Small intestine (tissue), 7 donors: ENCODE measurements around the gene SPPL2B. TPM values are rescaled to one million over a fixed set of nuclear protein-coding genes. Genes with fewer than 3 reads are reported as not detected.

ENCODE experiments used
- DNase-seq, 2 donors: peaks; one replicate each; pipeline versions ENCODE4 v3.0.0 to v3.0.0-alpha.2; 2013
- FAIRE-seq: peaks from 2 replicates; lab custom pipeline; 2012; peaks lifted over from hg19 to GRCh38; lab: Jason Lieb, UNC
- H3K27ac ChIP-seq, 3 donors: one replicate each; pipeline ENCODE4 v1.5.1; 2013; ENCODE audit warnings: low read length in 2 of 3, mild to moderate bottlenecking in 2 of 3, control low read depth in 1 of 3, inconsistent platforms in 1 of 3, low read depth in 1 of 3, moderate library complexity in 1 of 3
- H3K27me3 ChIP-seq, 3 donors: one replicate each; pipeline ENCODE4 v1.6.1; 2013; ENCODE audit warnings: low read length in 3 of 3, inconsistent platforms in 1 of 3; ENCODE audit not compliant: control insufficient read depth in 3 of 3, insufficient read depth in 3 of 3
- H3K36me3 ChIP-seq, 3 donors: one replicate each; pipeline ENCODE4 v1.6.1; 2013; ENCODE audit warnings: low read length in 3 of 3, inconsistent platforms in 1 of 3, low read depth in 1 of 3, mild to moderate bottlenecking in 1 of 3, moderate library complexity in 1 of 3; ENCODE audit not compliant: control insufficient read depth in 3 of 3, insufficient read depth in 2 of 3
- H3K4me1 ChIP-seq, 3 donors: one replicate each; pipeline ENCODE4 v1.6.1; 2013; ENCODE audit warnings: low read length in 2 of 3, inconsistent platforms in 1 of 3, low read depth in 1 of 3, mild to moderate bottlenecking in 1 of 3, moderate library complexity in 1 of 3; ENCODE audit not compliant: control insufficient read depth in 3 of 3, insufficient read depth in 2 of 3
- H3K4me3 ChIP-seq, 3 donors: one replicate each; pipeline ENCODE4 v1.5.1; 2013; ENCODE audit warnings: low read length in 3 of 3, control low read depth in 1 of 3, inconsistent platforms in 1 of 3, low read depth in 1 of 3, mild to moderate bottlenecking in 1 of 3, moderate library complexity in 1 of 3
- H3K9me3 ChIP-seq, 2 donors: one replicate each; pipeline ENCODE4 v1.6.1; 2013; ENCODE audit warnings: low read depth in 1 of 2, low read length in 1 of 2; ENCODE audit not compliant: control insufficient read depth in 2 of 2, insufficient read depth in 1 of 2
- WGBS, 3 donors: extraction: QIAGEN DNeasy Blood & Tissue Kit; methylation state at CpG; one replicate each; pipeline ENCODE4 v1.1.7; 2013; 5-methylcytosine and 5-hydroxymethylcytosine counted together
- polyA plus RNA-seq, 4 donors: library from polyadenylated mRNA; stranded (reverse) in 3 of 4; unstranded in 1 of 4; fragments of 200-250 nt in 3 of 4; fragments of 120-200 nt in 1 of 4; gene quantifications; one replicate each; pipeline versions ENCODE4 v1.2.1 to v1.2.3, GENCODE V29; 2013
- donor health status: healthy with polysubstance abuse.
- donor health status: control.
- donor health status: control.
- donor health status: Bipolar disorder and iron deficiency.
- donor health status: healthy.

SPPL2B gene
- polyA plus RNA-seq, 4 donors, result 69.3 to 109 (median 78.2) TPM

DNA sequence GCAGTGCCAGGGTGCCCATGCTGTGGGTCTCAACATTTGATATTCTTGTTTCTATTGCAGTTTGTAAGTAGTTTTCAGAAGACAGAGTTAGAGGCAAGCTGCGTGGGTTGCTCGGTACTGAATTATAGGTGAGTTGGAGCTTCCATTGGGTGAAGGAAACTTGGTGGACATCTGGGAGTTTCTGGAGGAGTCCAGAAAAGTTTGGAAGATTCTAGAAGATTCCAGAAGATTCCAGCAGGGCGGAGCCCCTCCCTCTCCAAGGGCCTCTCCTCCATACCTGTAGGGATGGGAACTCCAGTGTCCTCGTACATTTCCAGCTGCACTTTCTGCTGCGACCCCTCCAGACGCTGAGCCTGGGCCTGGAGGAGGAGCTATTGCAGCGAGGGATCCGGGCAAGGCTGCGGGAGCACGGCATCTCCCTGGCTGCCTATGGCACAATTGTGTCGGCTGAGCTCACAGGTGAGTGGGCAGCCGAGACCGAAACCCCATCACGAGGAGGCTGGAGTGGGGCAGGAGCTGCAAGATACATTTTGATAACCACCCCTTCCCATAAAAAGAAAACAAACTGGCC lies 70.3 kb downstream of the SPPL2B start:
- Histone ChIP-seq H3K27me3 (no peaks in the 10 kb centered on the region), H3K27ac (no peak overlapping the region), H3K4me3 (no peak overlapping the region), H3K36me3 (no peaks in the 10 kb centered on the region), H3K9me3 (no peaks in the 10 kb centered on the region), H3K4me1 (peaks cover 0 to 5% (median 0%) of the 10 kb centered on the region in 3 donors)
- DNase-seq, result no peak
- WGBS, 3 donors, result 87 to 95% (median 92%) methylated on average over 14 of the region's 14 CpGs
- FAIRE-seq, result no peak

DNA sequence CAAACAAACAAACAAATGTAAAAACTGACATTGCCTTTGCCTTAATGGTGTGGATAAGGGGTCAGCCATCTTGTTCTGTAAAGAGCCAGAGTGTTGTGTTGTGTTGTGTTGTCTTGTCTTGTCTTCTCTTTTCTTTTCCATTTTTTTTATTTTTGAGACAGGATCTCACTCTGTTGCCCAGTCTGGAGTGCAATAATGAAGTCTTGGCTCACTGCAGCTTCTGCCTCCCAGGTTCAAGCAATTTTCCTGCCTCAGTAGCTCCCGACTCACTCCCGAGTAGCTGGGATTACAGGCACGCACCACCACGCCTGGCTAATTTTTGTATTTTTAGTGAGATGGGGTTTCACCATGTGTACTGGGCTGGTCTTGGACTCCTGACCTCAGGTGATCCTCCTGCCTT lies 71.1 kb downstream of the SPPL2B start:
- no peaks in the 10 kb centered on the region for H3K27me3 ChIP-seq
- DNase-seq, result no peak
- H3K36me3 ChIP-seq, result no peaks in the 10 kb centered on the region
- WGBS, 3 donors, result 94 to 96% (median 95%) methylated on average over 4 of the region's 4 CpGs
- peaks cover 0 to 5% (median 0%) of the 10 kb centered on the region in 3 donors for H3K4me1 ChIP-seq
- no peak for FAIRE-seq
- H3K27ac ChIP-seq, result no peak overlapping the region
- no peak overlapping the region for H3K4me3 ChIP-seq
- peaks cover 0 to 4% of the 10 kb centered on the region in 2 donors for H3K9me3 ChIP-seq

Other genes with a start within 250 kb of the SPPL2B start
- gene MOB3A, start 232.4 kb upstream of the SPPL2B start, polyA plus RNA-seq, result 10 to 100 TPM in 3 of 4 donors, 1 to 10 TPM in 1; 7.6 to 18.3 (median 14.5) TPM
- 1 to 10 TPM; 2.4 to 5.8 (median 4.2) TPM for gene IZUMO4, start 231.8 kb upstream of the SPPL2B start, polyA plus RNA-seq
- gene AP3D1, start 177.1 kb upstream of the SPPL2B start, polyA plus RNA-seq, result 100 to 1,000 TPM in 1 of 4 donors, 10 to 100 TPM in 3; 68.1 to 106 (median 89.9) TPM
- 10 to 100 TPM; 15.1 to 22.8 (median 19.7) TPM for gene DOT1L, start 164.8 kb upstream of the SPPL2B start, polyA plus RNA-seq
- 100 to 1,000 TPM; 118 to 307 (median 278) TPM for gene PLEKHJ1, start 92.4 kb upstream of the SPPL2B start, polyA plus RNA-seq
- gene SF3A2, start 91.9 kb upstream of the SPPL2B start, polyA plus RNA-seq, result 10 to 100 TPM; 31.8 to 71.5 (median 40.3) TPM
- gene AMH, start 79.4 kb upstream of the SPPL2B start, polyA plus RNA-seq, result 1 to 10 TPM; 1.1 to 3.0 (median 2.0) TPM
- gene JSRP1, start 72.3 kb upstream of the SPPL2B start, polyA plus RNA-seq, result 1 to 10 TPM in 3 of 4 donors, under 1 TPM in 1; 0.69 to 2.4 (median 1.6) TPM
- gene PEAK3, start 46.5 kb upstream of the SPPL2B start, polyA plus RNA-seq, result under 1 TPM in 3 of 4 donors, not detected in 1; 0.25 to 0.54 (median 0.46) TPM
- gene LINGO3, start 20.5 kb upstream of the SPPL2B start, polyA plus RNA-seq, result under 1 TPM in 2 of 4 donors, not detected in 2; 0.13 to 0.56 TPM
- gene LSM7, start 98 bp upstream of the SPPL2B start, polyA plus RNA-seq, result 100 to 1,000 TPM; 145 to 471 (median 283) TPM
- gene TMPRSS9, start 31.6 kb downstream of the SPPL2B start, polyA plus RNA-seq, result under 1 TPM in 2 of 4 donors, not detected in 2; 0.53 to 0.54 TPM
- gene TIMM13, start 98.9 kb downstream of the SPPL2B start, polyA plus RNA-seq, result 100 to 1,000 TPM in 2 of 4 donors, 10 to 100 TPM in 2; 93.2 to 160 (median 100) TPM
- 10 to 100 TPM in 2 of 4 donors, 1 to 10 TPM in 2; 7.3 to 69.3 (median 21.8) TPM for gene LMNB2, start 128.3 kb downstream of the SPPL2B start, polyA plus RNA-seq
- 10 to 100 TPM; 12.1 to 40.4 (median 15.1) TPM for gene GADD45B, start 147.4 kb downstream of the SPPL2B start, polyA plus RNA-seq